ENCODE data around the gene TBCB.

DNA sequence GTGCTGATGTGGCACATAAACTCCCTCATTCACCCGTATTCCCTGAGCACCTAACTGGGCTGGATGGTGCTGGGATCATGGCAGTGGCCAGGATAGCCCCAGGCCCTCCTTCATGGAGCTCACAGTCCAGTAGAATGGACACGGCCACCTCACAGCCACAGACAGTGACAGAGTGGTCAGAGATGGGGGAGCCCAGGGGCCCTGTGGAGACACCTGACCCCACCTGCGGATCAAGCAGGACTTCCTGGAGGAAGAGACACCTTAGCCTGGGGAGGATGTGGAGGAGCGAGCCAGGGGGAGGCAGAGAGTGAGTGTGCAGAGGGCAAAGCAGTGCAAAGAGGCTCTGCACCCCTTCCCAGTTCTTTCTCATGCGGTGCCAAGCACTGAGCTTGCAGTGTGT lies 25.4 kb upstream of the TBCB start:
- TF ChIP-seq EZH2 (IDR thresholded peaks at IDR 0.05; ENCODE audit: insufficient read depth, poor library complexity, severe bottlenecking) (no peak), EZH2phosphoT487 (IDR thresholded peaks at IDR 0.05; ENCODE audit: insufficient read depth, low read depth) (no peak)

Measured in GM23248 (cell line).